ENCODE measurements around the gene F5. TPM values are rescaled to one million over a fixed set of nuclear protein-coding genes. Genes with fewer than 3 reads are reported as not detected.

Gene F5
- total and polyA plus RNA-seq, 10 of the 15 experiments (the other 5 are each of a cell fraction or from before 2014, with no cell fraction given), result under 0.01 to 3.8 (median 0.40) TPM

- no peak for FAIRE-seq
- BruUV-seq (replicated peaks), result no TSS peak
- CTCF ChIA-PET, result no interaction called here
These were observed 14.1 kb downstream of the F5 start for GRCh38 chr1:169572187-169572586.

More at GRCh38 chr1:169572187-169572586, 14.1 kb downstream of the F5 start:
- Histone ChIP-seq H3K27me3 (replicated peaks in 1 of 2; ENCODE audit: control insufficient read depth in 2 of 2, insufficient read depth in 2 of 2, low read length in 1 of 2) (no peaks in the 10 kb centered on the region), H3K4me2 (ENCODE audit: control insufficient read depth, insufficient read depth) (no peak overlapping the region), H3K79me2 (ENCODE audit: control insufficient read depth, insufficient read depth, low read length) (no peaks in the 10 kb centered on the region), H2AFZ (ENCODE audit: control insufficient read depth, low read depth, low read length) (no peak overlapping the region), H3K27ac (ENCODE audit: control insufficient read depth, insufficient read depth) (no peak overlapping the region), H4K20me1 (ENCODE audit: control insufficient read depth, insufficient read depth) (no peaks in the 10 kb centered on the region), H3K4me3 (no peak overlapping the region), H3K36me3 (ENCODE audit: control insufficient read depth in 2 of 2, insufficient read depth in 2 of 2, low read length in 1 of 2) (no peaks in the 10 kb centered on the region), H3K4me1 (ENCODE audit: control insufficient read depth, insufficient read depth, low read length) (no peaks in the 10 kb centered on the region), H3K9ac (ENCODE audit: control insufficient read depth, insufficient read depth, low read length) (no peak overlapping the region), H3K9me3 (replicated peaks; ENCODE audit: control insufficient read depth, insufficient read depth, low read length) (no peaks in the 10 kb centered on the region)
- SMC1A ChIA-PET (ENCODE audit: uncharacterized antibody, unreplicated experiment), result no interaction called here
- no peak for TF ChIP-seq E2F4 (IDR thresholded peaks at IDR 0.05; ENCODE audit: low read depth, low read length)
- no peak for TF ChIP-seq TCF7 (IDR thresholded peaks at IDR 0.05; ENCODE audit: borderline replicate concordance)
- TF ChIP-seq ETV6 (conservative IDR thresholded peaks at IDR 0.05 in 1 of 2, IDR thresholded peaks at IDR 0.05 in 1 of 2; ENCODE audit: borderline replicate concordance in 1 of 2, low read depth in 1 of 2), result no peak
- no peak for TF ChIP-seq MTA3 (IDR thresholded peaks at IDR 0.05; ENCODE audit: borderline replicate concordance, low read length)
- no peak for TF ChIP-seq ELK1 (IDR thresholded peaks at IDR 0.05; ENCODE audit: low read depth, low read length)
- no peak for TF ChIP-seq NR2C2 (IDR thresholded peaks at IDR 0.05; ENCODE audit: borderline replicate concordance, control insufficient read depth, insufficient read length, low read depth)
- no peak for TF ChIP-seq RELB (IDR thresholded peaks at IDR 0.05; ENCODE audit: low read depth)
- no peak for TF ChIP-seq IRF3 (IDR thresholded peaks at IDR 0.05)
- TF ChIP-seq TARDBP (IDR thresholded peaks at IDR 0.05; ENCODE audit: borderline replicate concordance), result no peak
- TF ChIP-seq FOS (IDR thresholded peaks at IDR 0.05; ENCODE audit: borderline replicate concordance, extremely low read depth, insufficient read length), result no peak
- TF ChIP-seq ZNF274 (IDR thresholded peaks at IDR 0.05; ENCODE audit: insufficient read depth, insufficient read length), result no peak
- no peak for TF ChIP-seq JUNB (IDR thresholded peaks at IDR 0.05)
- no peak for TF ChIP-seq REST (IDR thresholded peaks at IDR 0.05; ENCODE audit: low read depth, low read length)
- in situ Hi-C loops (cut with MboI) (no loop called here), intact Hi-C loops (cut with micrococcal nuclease; ENCODE audit: unreplicated experiment) (no loop called here)
- WGBS (ENCODE audit: insufficient coverage, insufficient replicate concordance, low lambda C conversion rate, missing lambda C conversion rate), result 0% methylated on average over 1 of the region's 1 CpG
- ATAC-seq (no peak), DNase-seq (ENCODE audit: low read depth, low spot score) (no peak)
- RAD21 ChIA-PET (ENCODE audit: unreplicated experiment), result no interaction called here
- POLR2A ChIA-PET, result interaction anchor here (0.6 kb wide), 1 partner anchor 20 kb away, joined by 3 read pairs; no protein-coding TSS in a partner anchor

Data from GM12878 (cell line).